ENCODE results near the gene PIK3CD. TPM values are rescaled to one million over a fixed set of nuclear protein-coding genes. Genes with fewer than 3 reads are reported as not detected.
A peak's percentile ranks its signal among the peaks of the same experiment; 100 is the strongest.
"Not testable (repeated sequence)": the region's sequence is repeated elsewhere in the genome, so short reads cannot be mapped to it uniquely, and the experiment has no call there.

Gene PIK3CD
- total RNA-seq, 1 donor from 2014 or later: 287 TPM

DNA sequence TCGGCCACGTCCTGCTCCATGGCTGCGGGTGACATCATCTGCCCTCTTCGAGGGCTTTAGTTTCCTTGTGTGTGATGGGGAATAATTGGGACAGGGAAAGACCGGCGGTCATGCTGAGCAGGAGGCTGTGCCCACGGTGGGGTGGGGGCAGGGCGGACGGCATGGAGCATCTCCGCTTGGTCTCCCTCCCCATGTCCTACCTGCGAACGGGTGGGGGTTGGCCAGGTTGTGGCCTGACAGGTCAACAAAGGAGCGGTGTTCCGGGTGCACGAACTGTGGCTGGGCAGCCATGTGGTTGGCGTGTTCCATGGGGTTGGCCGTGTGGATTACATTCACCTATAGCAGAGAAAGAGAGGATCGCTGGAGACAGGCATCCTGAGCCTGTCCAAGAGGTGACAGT is 80.0 kb downstream of the PIK3CD start:
- Mint-ChIP-seq H3K36me3 (ENCODE audit: low read depth) (peaks cover 59% of the 10 kb centered on the region), H3K4me1 (ENCODE audit: low read depth) (peaks cover 50% of the 10 kb centered on the region), H3K27me3 (ENCODE audit: insufficient read depth) (no peaks in the 10 kb centered on the region), H3K27ac (peak overlapping the region; percentile 52), H3K4me3 (no peak overlapping the region), H3K9me3 (no peaks in the 10 kb centered on the region)
- intact Hi-C loops (cut with micrococcal nuclease): no loop called here
- DNase-seq (ENCODE audit: low spot score): no peak

DNA sequence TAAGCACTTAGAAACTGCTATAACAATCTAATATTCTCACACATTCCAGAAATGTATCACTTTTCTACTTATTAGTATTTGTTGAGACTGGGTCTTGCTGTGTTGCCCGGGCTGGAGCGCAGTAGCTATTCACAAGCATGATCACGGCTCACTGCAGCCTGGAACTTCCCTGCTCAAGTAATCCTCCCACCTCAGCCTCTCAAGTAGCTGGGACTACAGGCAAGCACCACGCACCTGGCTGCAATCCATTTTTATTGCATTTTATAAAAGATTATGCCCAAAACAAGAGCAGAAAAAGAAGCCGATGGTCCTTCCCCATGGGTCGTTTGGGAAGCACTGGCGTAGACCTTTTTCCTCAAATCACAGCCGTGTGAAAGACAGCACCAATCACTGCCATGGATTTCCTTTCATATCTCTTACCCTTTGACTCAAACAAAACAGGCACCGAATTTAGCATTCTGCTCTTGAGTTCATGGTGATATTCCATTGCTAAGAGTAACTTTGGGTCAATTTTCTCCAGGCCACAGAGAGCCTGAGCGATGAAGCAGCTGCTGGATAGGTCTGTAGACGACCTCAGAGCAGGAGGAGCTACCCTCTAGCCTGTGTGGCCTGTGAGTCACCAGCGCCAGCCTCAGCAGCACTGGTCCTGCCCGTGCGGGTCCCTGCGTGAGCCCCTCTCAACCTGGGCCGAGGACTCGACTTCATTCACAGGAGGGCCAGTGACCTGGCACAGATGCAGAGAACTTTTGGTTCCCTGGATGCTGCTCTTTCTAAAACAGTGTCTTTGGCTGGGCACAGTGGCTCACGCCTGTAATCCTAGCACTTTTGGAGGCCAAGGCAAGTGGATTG is 80.8 kb downstream of the PIK3CD start:
- no peaks in the 10 kb centered on the region for H3K27me3 Mint-ChIP-seq (ENCODE audit: insufficient read depth)
- intact Hi-C loops (cut with micrococcal nuclease): no loop called here
- H3K27ac Mint-ChIP-seq: peak overlapping the region; percentile 55
- peaks cover 52% of the 10 kb centered on the region for H3K36me3 Mint-ChIP-seq (ENCODE audit: low read depth)
- no peaks in the 10 kb centered on the region for H3K9me3 Mint-ChIP-seq
- H3K4me1 Mint-ChIP-seq (ENCODE audit: low read depth): peaks cover 46% of the 10 kb centered on the region
- H3K4me3 Mint-ChIP-seq: no peak overlapping the region
- no peak for DNase-seq (ENCODE audit: low spot score)

DNA sequence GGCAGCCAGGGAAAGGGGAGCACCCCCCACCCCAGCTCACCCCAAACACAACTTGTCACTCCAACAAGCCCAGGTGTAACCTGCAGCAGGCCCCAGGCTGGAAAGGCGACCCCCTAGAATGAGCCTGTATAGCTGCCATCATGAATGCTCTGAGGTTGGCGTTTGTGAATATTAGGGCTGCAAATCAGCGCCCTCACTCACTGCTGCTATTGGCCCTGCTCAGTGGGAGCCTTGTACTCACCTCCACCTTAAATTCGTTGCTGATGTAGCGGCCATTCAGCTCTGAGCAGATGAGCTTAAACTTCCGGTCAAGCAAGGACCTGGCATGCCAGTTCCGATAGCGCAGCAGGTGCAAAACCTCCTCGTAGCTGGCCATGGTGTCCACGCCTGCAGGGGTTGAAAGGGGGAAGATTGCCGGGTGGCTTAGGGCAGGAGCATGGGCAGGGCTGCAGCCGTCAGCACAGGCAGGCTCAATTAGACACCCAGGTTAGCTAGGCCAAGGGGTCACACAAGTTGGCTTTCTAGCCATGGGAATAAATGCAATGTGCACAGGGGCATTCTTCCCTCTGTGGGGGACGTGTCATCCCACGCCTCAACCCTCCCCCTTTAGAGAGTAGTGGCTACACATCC is 81.7 kb downstream of the PIK3CD start:
- no peak for DNase-seq (ENCODE audit: low spot score)
- Mint-ChIP-seq H3K27ac (peak overlapping the region; percentile 55), H3K27me3 (ENCODE audit: insufficient read depth) (no peaks in the 10 kb centered on the region), H3K4me1 (ENCODE audit: low read depth) (peaks cover 46% of the 10 kb centered on the region), H3K4me3 (no peak overlapping the region), H3K36me3 (ENCODE audit: low read depth) (peaks cover 48% of the 10 kb centered on the region), H3K9me3 (no peaks in the 10 kb centered on the region)
- intact Hi-C loops (cut with micrococcal nuclease): no loop called here

DNA sequence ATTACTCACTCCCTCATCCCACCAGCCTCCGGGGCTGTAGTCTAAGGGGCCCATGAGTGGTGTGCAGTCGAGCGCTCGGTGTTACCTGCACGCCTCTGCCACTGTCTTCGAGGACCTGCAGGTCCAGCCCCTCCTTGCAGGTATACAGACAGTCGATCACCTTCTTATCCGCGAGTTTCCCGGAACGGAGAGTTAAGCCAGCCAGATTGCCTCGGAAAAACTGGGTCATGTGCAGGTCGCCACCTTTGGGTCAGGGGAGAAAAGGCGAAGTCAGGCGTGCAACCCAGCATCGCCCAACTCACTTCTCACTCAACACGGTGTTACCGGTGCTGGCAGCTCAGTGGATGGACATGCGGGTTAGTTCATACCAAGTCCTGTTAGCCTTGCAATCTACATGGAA is 84.3 kb downstream of the PIK3CD start:
- H3K27ac Mint-ChIP-seq: no peak overlapping the region
- peaks cover 38% of the 10 kb centered on the region for H3K36me3 Mint-ChIP-seq (ENCODE audit: low read depth)
- peaks cover 30% of the 10 kb centered on the region for H3K4me1 Mint-ChIP-seq (ENCODE audit: low read depth)
- H3K27me3 Mint-ChIP-seq (ENCODE audit: insufficient read depth): no peaks in the 10 kb centered on the region
- DNase-seq (ENCODE audit: low spot score): no peak
- H3K4me3 Mint-ChIP-seq: no peak overlapping the region
- no peaks in the 10 kb centered on the region for H3K9me3 Mint-ChIP-seq
- intact Hi-C loops (cut with micrococcal nuclease): no loop called here

DNA sequence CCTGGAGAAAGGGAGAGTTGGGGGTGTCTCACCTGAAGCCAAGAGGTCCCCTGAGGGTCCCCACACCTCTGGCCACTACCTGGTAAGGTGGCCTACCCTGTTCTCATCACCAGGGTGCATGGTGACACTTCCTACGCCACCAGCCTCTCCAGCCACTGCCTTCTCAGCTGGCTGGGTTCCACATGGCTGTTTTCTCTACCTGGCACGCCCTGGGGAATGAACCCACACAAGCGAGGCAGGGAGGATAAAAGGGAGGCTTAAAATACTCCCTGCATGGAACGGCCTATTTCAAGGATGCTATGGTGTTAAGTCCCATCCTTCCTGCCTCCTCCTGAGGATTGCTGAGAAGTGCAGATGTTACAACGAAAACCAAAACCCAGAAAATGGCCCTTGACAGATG is 84.7 kb downstream of the PIK3CD start:
- no peak for DNase-seq (ENCODE audit: low spot score)
- Mint-ChIP-seq H3K27ac (no peak overlapping the region), H3K36me3 (ENCODE audit: low read depth) (peaks cover 39% of the 10 kb centered on the region), H3K4me1 (ENCODE audit: low read depth) (peaks cover 28% of the 10 kb centered on the region), H3K4me3 (no peak overlapping the region), H3K27me3 (ENCODE audit: insufficient read depth) (no peaks in the 10 kb centered on the region), H3K9me3 (no peaks in the 10 kb centered on the region)
- intact Hi-C loops (cut with micrococcal nuclease): no loop called here

DNA sequence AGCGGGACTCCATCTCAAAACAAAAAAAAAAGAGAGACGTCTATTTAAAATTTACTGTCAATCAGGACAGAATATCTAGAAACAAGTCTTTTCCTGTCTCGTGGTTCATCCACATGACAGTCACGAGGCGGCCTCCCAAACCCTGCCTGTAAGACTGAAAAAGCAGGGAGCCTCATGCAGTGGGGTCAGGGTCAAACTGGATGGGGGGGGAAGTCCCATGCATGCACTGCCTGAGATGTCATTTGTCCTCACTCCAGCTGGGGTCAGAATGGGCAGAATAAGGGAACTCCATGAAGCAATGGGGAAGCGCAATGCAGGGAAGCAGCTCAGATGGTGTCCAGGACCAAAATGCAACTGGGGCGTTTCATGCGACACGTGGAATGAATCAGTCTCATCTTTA is 85.5 kb downstream of the PIK3CD start:
- no peaks in the 10 kb centered on the region for H3K9me3 Mint-ChIP-seq
- no peak overlapping the region for H3K4me3 Mint-ChIP-seq
- DNase-seq (ENCODE audit: low spot score): no peak
- no peaks in the 10 kb centered on the region for H3K27me3 Mint-ChIP-seq (ENCODE audit: insufficient read depth)
- H3K27ac Mint-ChIP-seq: no peak overlapping the region
- H3K4me1 Mint-ChIP-seq (ENCODE audit: low read depth): peaks cover 20% of the 10 kb centered on the region
- intact Hi-C loops (cut with micrococcal nuclease): no loop called here
- peaks cover 37% of the 10 kb centered on the region for H3K36me3 Mint-ChIP-seq (ENCODE audit: low read depth)

DNA sequence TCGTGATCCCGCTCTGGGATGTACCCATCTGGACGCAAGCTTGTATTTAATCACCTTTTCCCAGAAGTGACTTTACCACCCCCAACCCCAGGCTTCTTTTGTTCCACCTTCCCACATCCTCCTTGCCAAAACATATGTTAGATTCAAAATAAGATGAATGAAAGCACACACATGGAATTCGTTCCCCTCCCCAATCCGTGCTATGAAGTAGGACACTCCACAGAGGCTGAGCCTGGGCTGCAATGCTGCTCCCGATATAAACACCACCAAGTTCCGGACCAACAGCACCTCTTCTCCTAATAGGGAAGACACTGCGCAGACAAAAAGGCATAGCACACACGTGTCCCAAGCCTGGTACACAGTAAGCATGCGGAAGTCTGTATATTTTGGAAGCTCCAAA is 86.1 kb downstream of the PIK3CD start:
- H3K27ac Mint-ChIP-seq: peak overlapping the region; percentile 67
- peaks cover 36% of the 10 kb centered on the region for H3K36me3 Mint-ChIP-seq (ENCODE audit: low read depth)
- no peak for DNase-seq (ENCODE audit: low spot score)
- intact Hi-C loops (cut with micrococcal nuclease): no loop called here
- H3K4me3 Mint-ChIP-seq: no peak overlapping the region
- no peaks in the 10 kb centered on the region for H3K9me3 Mint-ChIP-seq
- H3K4me1 Mint-ChIP-seq (ENCODE audit: low read depth): peaks cover 18% of the 10 kb centered on the region
- no peaks in the 10 kb centered on the region for H3K27me3 Mint-ChIP-seq (ENCODE audit: insufficient read depth)

DNA sequence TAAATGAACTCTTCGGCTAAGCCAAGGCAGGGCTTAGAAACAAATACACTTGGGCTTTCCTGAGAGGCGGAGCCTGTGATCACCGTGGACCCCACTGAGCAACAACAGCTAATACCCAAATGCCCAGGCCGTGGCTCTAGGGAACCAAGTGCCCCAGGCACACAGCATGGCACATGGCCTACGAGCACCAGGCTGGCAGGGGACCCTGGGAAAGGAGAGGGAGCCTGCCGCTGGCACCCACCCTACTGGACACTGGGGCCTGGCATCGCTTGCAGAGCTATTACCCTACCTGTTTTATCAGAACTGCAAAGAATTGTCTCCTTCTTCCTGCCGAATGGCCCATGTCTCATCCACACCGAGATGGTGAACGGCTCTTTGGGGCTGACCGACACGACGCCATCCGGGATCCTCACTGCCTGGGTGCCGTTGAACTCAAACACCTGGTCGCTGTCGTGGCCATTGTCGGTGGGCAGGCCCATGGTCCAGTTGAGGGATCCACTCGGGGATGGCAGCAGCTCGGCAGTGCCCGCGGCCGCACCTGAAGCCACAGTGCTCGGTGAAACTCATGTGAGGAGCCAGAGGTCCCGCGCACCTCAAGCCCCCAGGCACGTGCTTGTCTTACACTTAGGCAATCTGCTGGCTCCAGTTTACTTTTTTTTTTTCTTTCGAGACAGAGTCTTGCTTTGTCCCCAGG is 92.7 kb downstream of the PIK3CD start:
- Mint-ChIP-seq H3K4me1 (ENCODE audit: low read depth) (no peaks in the 10 kb centered on the region), H3K27ac (no peak overlapping the region), H3K4me3 (no peak overlapping the region), H3K36me3 (ENCODE audit: low read depth) (peaks cover 36% of the 10 kb centered on the region), H3K27me3 (ENCODE audit: insufficient read depth) (no peaks in the 10 kb centered on the region), H3K9me3 (no peaks in the 10 kb centered on the region)
- intact Hi-C loops (cut with micrococcal nuclease): no loop called here
- no peak for DNase-seq (ENCODE audit: low spot score)

DNA sequence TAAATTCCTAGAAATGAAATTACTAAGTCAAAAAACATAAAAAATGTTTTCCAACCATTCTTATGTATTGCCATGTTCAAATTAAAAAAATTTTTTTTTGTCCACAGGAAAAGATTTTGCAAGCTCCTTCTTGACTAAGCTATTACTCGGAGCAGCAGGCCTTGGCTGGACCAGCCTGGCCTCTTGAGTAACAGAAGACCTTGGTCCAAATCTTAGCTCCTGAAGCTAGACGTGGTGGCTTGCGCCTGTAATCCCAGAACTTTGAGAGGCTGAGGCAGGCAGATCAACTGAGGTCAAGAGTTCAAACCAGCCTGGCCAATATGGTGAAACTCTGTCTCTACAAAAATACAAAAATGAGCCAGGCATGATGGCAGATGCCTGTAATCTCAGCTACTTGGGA is 94.7 kb downstream of the PIK3CD start:
- Mint-ChIP-seq H3K27me3 (ENCODE audit: insufficient read depth) (no peaks in the 10 kb centered on the region), H3K4me1 (ENCODE audit: low read depth) (no peaks in the 10 kb centered on the region), H3K27ac (no peak overlapping the region), H3K9me3 (no peaks in the 10 kb centered on the region), H3K4me3 (no peak overlapping the region), H3K36me3 (ENCODE audit: low read depth) (peaks cover 36% of the 10 kb centered on the region)
- no peak for DNase-seq (ENCODE audit: low spot score)
- intact Hi-C loops (cut with micrococcal nuclease): no loop called here

DNA sequence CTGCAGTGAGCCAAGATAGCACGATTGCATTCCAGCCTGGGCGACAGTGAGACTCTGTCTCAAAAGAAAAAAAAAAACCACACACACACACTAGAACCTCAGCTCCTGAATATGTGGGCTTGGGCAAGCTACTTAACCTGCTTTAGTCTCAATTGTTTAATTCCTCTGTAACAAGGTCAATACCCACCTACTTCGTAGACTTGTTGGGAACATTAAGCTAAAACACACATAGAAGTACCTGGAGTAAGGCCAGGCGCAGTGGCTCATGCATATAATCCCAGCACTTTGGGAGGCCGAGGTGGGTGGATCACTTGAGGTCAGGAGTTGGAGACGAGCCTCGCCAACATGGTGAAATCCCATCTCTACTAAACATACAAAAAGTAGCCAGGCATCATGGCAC is 95.1 kb downstream of the PIK3CD start:
- no peak for DNase-seq (ENCODE audit: low spot score)
- Mint-ChIP-seq H3K4me1 (ENCODE audit: low read depth) (no peaks in the 10 kb centered on the region), H3K9me3 (no peaks in the 10 kb centered on the region), H3K27me3 (ENCODE audit: insufficient read depth) (no peaks in the 10 kb centered on the region), H3K27ac (no peak overlapping the region), H3K4me3 (no peak overlapping the region), H3K36me3 (ENCODE audit: low read depth) (peaks cover 38% of the 10 kb centered on the region)
- intact Hi-C loops (cut with micrococcal nuclease): no loop called here

DNA sequence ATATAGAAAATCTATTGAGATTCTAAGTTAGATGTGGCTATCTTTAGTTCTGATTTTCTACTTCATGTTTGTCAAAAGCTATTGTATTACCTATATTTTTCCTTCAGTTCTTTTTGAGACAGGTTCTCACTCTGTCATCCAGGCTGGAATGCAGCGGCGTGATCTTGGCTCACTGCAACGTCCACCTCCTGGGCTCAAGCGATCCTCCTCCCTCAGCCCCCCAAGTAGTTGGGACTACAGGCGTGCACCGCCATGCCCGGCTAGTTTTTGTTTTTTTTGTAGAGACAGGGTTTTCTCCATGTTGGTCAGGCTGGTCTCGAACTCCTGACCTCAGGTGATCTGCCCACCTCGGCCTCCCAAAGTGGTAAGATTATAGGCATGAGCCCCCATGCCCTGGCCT is 96.9 kb downstream of the PIK3CD start:
- peaks cover 31% of the 10 kb centered on the region for H3K36me3 Mint-ChIP-seq (ENCODE audit: low read depth)

DNA sequence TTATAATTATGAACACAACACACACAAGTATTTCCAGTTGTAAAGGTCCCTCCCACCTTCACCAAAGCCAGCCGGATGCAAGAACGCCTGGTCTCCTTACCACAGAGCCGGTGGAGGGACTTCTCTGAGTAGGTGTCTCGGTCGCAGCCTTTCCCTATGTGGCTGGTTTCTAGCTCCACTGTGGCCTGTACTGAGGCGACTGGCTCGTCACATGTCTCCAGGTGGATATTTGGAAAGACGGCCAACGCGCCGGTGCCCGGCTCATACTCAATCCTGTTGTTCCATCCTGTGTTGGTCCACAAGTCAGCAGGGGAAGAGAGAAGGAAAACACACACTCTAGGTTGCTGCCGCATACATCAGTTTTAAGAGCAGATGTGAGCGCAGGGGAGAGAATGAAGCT is 97.8 kb downstream of the PIK3CD start:
- Mint-ChIP-seq H3K36me3 (ENCODE audit: low read depth) (peaks cover 28% of the 10 kb centered on the region), H3K4me1 (ENCODE audit: low read depth) (no peaks in the 10 kb centered on the region)
- no peak for DNase-seq (ENCODE audit: low spot score)

More for the DNA sequence above, 96.9 kb downstream of the PIK3CD start:
- H3K9me3 Mint-ChIP-seq; H3K4me1 Mint-ChIP-seq (ENCODE audit: low read depth); DNase-seq (ENCODE audit: low spot score); H3K27me3 Mint-ChIP-seq (ENCODE audit: insufficient read depth); H3K4me3 Mint-ChIP-seq; intact Hi-C loops (cut with micrococcal nuclease); H3K27ac Mint-ChIP-seq: not testable (repeated sequence)

DNA sequence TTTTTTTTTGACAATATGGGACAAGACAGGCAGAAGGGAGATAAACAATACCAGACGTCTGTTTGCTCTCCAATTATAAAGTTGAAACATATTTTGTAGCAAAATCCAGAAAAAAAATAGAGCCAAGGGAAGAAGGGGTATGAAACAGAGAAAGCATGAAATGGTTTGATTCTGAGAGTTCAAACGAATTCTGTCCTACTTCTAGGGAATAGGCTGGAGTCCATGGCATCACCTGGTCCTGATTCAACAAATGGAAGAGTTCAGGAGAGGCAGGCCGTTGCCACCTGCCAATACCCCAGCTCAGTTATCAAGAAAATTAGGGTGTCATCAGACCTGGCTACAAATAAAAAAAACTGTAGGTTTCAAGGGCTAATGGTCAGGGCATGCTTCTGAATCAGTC is 100.4 kb downstream of the PIK3CD start:
- no peak overlapping the region for H3K4me3 Mint-ChIP-seq
- no peaks in the 10 kb centered on the region for H3K9me3 Mint-ChIP-seq
- H3K27me3 Mint-ChIP-seq (ENCODE audit: insufficient read depth): no peaks in the 10 kb centered on the region
- H3K36me3 Mint-ChIP-seq (ENCODE audit: low read depth): peaks cover 39% of the 10 kb centered on the region
- DNase-seq (ENCODE audit: low spot score): no peak
- H3K4me1 Mint-ChIP-seq (ENCODE audit: low read depth): peaks cover 4% of the 10 kb centered on the region
- intact Hi-C loops (cut with micrococcal nuclease): no loop called here
- no peak overlapping the region for H3K27ac Mint-ChIP-seq

More for the DNA sequence above, 97.8 kb downstream of the PIK3CD start:
- H3K4me3 Mint-ChIP-seq: no peak overlapping the region
- no peaks in the 10 kb centered on the region for H3K9me3 Mint-ChIP-seq
- intact Hi-C loops (cut with micrococcal nuclease): no loop called here
- H3K27me3 Mint-ChIP-seq (ENCODE audit: insufficient read depth): no peaks in the 10 kb centered on the region
- H3K27ac Mint-ChIP-seq: no peak overlapping the region
